Measurements from ENCODE around the gene MYO1C. TPM values are rescaled to one million over a fixed set of nuclear protein-coding genes. Genes with fewer than 3 reads are reported as not detected.
A peak's percentile ranks its signal among the peaks of the same experiment; 100 is the strongest.

MYO1C gene
- total RNA-seq, 1 donor from 2014 or later: 285 TPM

DNA sequence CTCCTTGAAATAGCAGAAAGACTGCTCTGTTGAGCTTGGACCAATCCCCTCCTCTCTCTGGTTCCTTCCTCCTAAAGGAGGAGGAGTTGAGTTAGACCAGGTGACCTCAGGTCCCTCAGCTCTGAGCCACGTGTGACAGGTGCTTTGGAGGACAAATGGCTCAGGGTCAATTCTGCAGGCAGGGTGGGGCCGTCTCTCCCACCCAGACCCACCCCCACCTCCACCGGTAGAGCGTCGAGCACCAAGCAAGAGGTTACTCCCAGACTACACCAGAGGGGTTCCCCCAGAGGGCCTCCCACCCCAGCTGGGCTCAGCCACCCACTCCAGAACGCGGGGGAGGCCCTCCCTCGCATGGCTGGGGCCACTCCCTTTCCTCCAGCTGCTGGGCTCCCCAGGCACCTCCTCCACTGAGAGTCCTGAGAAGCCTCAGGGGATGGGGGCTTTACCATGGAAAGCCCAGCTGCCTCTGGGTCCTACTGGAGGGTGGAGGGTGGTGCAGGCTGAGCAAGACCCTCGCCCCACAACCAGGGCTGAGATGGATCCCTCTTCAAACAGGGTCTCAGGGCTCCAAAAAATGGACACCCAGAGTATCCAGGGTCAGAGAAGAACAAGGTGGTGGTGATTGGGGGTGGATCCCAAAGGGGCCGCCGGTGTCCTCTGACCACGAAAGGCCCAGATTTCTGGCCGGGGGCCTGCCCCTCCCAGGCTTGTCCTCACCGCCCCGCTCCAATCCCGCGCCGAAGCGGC lies 7.6 kb downstream of the MYO1C start:
- DNase-seq (ENCODE audit: low spot score): peak; percentile 71

DNA sequence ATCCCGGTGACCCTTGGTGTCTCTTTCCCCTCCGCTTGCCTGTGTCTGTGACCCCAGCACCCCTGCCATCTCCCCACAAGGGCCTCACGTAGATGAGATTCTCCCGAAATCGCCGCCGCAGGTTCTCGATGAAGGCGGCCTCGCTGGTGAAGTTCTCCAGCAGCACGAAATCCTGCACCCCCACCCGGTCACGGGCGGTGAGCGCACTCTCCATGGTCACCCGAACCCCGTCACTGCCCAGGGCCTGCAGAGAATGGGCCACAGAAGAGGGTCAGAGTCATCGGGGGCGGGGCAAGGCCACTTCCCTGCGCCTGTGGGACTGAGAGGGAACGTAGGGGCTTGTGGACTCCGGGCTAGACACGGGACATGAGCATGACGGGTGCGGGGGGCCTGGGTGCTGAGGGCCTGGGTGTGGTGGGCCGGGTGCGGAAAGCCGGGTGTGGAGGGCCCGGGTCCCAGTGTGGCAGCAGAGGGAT lies 8.4 kb downstream of the MYO1C start:
- DNase-seq (ENCODE audit: low spot score): no peak

DNA sequence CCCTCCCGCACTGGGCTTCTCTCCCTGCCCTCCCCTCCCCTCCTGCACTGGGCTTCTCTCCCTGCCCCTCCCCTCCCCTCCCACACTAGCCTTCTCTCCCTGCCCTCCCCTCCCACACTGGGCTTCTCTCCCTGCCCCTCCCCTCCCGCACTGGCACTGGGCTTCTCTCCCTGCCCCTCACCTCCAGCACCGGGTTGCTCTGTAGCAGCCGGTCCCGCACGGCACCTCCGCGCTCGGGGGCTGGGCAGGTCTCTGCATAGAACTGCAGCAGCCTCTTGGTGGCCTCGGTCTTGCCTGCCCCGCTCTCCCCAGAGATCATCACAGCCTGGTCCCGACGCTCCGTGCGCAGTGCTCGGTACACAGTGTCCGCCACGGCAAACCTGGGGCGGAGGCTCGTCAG lies 9.8 kb downstream of the MYO1C start:
- no peak for DNase-seq (ENCODE audit: low spot score)

DNA sequence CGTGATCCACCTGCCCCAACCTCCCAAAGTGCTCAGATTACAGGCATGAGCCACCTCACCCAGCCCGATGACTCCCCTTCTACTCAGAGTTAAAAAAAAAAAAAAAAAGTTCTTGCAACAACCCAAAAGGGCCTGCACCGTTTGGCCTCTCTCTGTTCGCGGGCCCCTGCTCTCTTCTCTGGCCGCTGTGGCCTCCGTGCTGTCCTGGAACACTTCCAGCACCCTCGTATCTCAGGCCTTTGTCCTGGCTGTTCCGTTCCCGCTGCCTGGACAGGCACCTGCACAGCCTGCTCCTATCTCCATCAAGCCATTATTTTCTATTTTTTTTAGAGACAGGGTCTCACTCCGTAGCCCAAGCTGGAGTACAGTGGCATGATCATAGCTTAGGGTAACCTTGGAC lies 10.8 kb downstream of the MYO1C start:
- no peak for DNase-seq (ENCODE audit: low spot score)

DNA sequence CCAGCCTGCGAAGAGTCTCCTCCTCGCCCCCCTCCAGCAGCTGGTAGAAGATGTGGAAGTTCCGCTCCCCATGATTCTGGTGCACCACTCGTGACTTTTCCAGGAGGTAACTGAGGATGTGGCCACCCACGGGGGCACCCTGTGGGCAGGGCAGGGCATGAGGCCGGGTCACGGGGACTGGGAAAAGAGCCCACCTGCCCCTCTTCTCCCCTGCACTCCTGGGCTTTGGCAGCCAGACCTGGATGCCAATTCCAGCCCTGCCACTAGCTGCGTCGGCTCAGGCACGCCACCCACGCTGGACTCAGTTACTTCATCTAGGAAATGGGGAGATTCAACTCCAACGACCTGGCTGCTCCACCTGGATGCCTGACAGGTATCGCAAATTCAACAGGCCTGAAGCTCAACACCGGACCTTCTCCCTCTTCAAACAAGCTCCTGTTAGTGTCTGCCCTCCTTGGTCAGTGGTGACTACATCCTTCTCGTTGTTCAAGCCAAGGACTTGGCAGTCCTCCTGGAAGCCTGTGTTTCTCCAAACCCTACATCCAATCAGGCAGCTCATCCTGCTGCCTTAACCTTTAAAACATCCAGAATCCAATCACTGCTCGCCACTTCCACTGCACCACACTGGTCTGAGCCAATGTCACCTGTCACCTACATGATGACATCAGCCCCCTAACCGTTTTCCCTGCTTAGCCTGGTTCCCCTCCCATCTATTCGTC lies 11.6 kb downstream of the MYO1C start:
- no peak for DNase-seq (ENCODE audit: low spot score)

DNA sequence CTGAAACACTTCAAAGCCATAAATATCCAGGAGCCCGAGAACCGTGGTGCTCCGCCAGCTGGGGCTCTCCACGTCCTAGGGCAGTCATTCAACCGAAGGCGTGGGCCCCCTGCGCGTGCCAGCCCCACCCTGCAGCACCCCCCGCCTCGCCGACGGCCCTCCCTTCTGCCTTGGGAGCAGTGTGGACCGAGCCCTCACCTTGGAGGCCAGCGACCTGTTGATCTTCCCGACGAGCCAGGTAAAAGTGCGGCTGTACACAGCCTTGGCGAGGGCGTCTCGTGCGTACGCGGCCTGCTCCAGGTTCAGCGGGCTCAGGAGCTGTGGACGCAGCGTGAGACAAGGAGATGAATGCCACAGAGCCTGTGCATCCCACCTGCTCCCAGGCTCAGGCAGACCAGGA lies 14.1 kb downstream of the MYO1C start:
- DNase-seq (ENCODE audit: low spot score): no peak

DNA sequence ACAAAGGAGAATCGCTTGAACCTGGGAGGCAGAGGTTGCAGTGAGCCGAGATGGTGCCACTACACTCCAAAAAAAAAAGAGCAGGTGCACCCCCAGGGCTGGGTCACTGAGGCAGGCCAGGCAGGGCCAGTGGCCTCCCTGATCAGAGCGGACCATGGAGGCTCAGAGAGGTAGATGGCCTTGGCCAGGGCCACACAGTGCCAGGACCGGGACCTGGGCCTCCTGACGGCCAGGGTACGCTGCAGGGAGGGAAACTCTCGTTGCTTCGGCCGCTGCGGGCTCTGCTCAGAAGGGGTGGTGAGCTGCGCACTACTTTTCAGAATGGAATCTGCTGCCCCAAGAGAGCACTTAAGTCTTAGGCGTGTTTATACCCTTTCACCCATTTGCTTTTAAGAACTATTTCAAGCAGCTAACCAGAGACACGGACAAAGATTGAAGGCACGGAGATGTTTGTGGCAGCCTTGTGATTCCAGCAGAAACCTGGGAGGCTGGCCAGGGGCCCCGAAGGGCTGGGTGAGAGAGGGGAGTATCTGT lies 17.1 kb downstream of the MYO1C start:
- DNase-seq (ENCODE audit: low spot score): no peak

DNA sequence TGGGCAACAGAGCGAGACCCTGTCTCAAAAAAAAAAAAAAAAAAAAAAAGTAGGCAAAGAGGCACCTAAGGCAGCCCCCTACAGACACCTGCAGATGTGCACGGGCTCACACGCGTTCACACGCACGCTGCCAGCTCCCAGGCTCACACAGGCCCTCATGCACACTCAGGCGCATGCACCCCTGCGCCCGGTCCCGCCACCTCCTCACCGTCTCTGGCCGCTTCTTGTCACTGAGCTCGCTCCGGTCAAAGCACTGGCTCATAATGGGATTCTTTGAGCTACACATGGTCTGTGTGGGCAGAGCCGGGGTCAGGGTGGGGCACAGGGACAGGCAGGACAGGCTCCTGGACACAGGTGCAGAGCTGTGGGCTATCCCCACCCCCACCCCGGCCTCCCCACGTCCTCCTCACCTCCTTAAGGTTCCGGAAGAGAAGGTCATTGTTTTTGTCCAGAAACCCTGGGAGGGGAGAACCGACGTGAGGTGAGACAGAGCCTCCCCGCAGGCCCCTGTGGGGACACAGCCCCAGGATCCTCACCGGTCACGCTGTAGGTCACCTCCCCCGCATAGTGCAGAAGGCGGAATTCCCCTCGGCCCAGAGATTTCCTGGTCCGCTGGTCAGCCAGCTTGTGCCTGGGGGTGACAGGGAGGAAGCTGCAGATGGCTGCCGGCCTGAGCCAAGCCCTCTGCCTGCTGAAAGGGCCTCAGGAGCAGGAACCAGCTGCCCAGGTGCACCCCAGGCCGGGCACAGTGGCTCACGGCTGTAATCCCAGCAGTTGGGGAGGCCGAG lies 17.9 kb downstream of the MYO1C start:
- DNase-seq (ENCODE audit: low spot score): no peak

DNA sequence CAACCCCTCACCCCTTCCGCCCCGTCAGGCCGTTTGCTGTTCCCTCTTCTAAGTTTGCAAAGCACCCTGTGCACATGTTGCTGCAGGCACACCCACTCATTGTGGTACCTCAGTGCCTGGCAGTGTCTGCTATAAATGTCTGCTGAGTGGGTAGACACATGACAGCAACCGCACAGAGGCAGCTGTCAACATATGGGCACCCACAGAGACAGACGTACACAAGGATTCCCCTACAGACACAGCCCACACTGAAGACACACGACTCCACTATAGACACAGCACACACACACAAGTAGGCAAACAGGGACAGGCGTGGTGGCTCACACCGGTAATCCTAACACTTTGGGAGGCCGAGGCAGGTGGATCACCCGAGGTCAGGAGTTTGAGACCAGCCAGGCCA lies 18.6 kb downstream of the MYO1C start:
- DNase-seq (ENCODE audit: low spot score): no peak

DNA sequence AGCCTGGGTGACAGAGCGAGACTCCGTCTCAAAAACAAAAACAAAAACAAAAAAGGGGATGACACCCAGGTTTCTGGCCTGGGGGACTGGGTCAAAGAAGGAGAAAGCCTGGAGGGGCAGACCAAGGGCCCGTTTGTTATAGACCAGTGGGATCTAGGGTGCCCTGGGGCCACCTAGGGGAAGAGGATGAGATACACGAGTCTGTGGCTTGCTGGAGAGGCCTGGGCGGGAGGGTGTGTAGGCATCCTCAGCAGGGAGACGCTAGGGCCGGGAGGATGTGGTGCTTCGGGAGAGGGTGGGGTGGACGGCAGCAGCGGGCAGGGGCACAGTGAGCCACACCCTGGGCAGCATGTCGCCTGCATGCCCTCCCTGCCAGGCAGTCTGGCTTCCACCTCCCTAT lies 19.3 kb downstream of the MYO1C start:
- no peak for DNase-seq (ENCODE audit: low spot score)

DNA sequence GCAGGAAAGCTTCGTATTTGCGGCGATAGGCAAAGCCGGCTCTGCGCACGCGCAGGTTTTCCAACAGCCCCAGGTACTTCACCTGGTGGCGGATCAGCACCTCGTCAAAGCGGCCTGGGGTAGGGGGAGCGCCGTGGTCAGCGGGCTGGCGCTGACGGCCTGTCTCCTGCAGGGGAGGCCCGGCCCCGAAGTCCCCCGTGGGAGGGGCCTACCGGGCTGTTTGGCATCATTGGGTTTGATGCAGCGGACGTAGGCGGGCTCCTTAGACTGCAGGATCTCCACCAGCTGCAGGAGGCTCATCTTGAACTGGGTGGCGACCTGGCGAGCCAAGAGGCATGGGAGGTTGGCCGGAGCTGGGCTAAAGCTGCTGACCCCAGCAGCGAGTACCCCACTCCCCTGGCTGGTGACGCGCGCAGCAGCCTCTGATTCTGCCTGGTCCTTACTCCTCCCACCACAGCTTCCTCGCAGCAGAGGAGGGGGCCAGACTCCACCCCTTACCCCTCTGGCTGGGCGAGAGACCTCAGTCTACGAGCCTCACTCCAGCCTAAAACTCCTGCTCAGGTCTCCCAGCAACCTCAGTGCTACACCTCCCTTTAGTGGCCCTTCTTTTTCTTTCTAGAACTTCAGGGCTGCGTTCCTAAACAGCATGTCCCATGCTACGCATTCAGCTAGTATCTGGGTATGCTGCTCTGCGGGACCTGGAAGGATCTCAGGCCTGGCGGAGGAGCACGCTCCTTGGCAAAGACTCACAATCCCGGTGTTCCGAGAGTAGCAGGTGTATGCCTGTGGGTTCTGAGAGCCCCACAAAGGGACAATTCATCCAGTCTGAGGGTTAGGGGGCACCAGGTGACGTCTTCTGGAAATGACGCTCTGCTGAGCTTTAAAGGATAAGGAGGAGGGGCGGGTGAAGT lies 20.3 kb downstream of the MYO1C start:
- DNase-seq (ENCODE audit: low spot score): no peak

DNA sequence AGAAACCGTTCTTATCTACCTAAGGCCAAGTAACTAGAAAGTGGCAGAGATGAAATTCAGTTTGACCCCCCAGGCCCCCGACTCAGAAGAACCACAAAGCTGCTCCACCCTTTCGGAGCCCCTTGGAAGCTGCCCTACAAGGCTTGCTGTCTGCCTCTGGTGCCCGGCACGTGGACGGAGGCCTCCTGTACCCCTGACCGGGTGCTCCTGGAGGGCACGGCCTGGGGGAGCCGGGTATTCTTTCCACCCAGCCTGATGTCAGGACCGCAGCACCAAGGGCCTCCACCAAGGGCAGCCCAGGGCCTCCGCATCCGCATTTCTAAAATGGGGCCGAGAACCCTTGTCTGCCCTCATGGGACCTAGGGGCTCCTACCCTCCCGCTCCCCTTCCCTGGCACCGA lies 21.0 kb downstream of the MYO1C start:
- no peak for DNase-seq (ENCODE audit: low spot score)

DNA sequence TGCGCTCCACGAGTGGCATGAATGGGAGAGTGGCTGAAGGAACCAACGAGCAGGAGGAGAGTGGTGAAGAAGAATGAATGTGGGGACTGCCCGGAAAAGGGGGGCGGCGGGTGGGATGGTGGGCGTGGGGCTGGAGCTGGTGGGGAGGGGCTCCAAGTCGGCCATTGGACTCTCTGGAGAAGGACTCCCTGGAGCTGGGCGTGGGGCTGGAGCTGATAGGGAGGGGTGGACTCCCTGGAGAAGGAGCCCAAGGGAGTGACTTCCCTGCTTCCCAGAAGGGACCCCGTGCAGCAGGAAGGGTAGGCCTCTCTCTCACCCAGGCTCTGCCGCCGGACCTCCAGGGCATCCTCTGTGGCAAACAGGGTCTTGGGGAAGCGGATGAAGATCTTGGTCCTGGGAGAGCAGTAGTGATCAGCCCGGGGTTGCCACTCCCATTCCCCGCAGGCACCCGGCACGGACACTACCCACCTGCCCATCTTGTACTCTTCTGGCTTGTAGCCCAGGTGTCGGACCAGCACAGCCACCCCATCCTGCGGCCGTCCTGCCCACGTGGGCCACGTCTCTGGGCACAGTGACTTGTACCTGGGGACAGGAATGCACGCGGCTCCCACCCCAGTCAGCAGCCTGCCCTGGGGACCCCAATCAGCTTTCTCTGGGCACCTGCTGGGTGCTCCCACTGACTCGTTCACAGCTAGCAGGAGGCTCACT lies 21.6 kb downstream of the MYO1C start:
- DNase-seq (ENCODE audit: low spot score): no peak

DNA sequence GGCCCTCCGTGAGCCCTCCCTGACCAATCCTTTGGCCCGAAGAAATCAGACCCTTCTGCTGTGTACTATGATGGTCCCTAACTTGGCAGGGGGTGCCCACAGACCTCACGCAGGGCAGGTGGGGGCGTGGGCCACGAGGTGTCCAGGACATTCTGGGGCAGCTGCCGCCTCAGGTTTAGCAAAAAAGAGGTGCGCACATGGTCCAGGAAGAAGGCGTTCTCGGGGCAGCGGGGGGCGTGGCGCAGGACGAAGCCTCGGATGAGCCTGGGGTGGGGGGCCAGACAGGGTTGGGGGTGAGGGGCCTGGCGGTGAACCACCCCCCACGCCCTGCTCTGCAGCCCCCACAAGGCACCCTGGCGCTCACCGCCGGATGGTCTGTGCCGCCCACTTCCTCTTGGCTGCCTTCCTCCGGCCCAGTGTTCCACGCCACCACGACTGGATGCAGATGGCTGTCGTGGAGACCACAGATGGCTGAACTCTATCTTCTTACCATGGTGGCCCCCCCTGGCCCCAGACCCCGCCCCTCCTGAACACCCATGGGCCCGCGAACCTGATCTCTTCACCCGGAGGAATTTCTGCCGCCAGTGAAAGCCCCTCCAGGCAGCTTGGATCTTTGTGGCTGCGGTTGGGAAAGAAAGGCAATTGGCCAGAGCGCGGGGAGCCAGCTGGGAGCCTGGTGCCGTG lies 22.3 kb downstream of the MYO1C start:
- no peak for DNase-seq (ENCODE audit: low spot score)

DNA sequence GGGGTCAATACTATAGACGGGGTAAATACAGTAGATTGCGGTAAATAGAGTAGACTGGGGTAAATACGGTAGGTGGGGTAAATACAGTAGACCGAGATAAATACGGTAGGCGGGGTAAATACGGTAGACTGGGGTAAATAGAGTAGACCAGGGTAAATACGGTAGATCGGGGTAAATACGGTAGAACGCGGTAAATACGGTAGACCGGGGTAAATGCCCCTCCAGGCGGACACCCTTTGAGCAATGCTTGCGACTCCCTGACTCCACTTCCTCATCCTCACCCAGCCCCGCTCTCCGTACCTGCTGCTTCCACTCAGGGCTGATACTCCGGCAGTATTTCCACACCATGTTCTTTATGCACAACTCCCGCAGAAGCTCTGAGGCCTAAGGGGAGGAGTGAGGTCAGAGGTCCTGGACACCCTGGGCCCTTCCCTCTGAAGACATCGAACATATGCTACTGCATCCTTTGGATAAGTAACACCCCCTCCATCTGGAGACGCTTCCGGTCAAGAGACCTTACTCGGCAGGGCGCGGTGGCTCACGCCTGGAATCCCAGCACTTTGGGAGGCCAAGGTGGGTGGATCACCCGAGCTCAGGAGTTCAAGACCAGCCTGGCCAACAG lies 23.1 kb downstream of the MYO1C start:
- no peak for DNase-seq (ENCODE audit: low spot score)

DNA sequence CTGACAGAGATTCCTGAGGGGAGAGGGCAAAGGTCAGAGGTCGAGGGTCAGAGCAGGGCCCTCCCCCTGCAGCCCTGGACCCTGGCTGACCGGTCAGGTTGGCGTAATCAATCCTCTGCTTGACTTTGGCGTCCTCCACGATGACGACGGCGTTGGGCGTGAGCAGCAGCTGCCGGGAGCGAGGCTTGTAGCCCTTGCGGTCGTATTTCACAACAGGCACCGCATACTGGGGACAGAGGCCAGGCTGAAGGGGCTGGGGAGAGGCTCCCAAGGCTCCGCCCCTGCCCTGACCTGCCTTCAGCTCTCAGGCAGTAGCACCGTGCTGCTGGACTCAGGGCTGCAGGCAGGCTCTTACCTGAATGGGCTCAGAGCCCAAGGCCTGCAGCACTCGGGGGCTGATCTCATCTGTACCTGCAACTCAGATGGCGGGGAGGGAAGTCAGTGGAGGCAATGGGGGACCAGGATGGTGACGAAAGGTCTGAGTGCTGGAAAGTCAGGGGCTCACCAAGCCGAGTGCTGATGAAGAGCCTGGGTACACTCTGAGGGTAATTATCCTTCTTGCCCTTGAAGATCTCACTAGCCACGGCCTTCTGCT lies 24.5 kb downstream of the MYO1C start:
- DNase-seq (ENCODE audit: low spot score): peak; percentile 40

DNA sequence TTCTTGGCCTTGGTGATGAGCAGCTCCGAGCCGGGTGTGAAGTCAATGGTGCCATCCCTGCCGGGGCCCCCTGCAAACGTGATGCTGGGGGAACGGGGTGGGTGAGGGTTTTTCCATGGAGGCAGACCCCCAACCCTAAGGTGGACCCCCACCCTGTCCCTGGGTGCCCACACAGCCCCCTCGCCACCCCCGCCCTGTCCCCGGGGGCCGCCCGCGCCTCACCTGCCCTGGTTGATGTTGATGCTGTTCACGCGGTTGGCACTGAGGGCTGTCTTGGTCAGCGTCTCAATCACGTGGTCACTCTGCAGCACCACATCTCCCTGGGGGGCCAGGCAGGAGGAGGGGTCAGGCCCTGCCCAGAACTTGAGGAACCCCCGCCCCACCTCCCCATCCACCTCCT lies 25.2 kb downstream of the MYO1C start:
- no peak for DNase-seq (ENCODE audit: low spot score)

DNA sequence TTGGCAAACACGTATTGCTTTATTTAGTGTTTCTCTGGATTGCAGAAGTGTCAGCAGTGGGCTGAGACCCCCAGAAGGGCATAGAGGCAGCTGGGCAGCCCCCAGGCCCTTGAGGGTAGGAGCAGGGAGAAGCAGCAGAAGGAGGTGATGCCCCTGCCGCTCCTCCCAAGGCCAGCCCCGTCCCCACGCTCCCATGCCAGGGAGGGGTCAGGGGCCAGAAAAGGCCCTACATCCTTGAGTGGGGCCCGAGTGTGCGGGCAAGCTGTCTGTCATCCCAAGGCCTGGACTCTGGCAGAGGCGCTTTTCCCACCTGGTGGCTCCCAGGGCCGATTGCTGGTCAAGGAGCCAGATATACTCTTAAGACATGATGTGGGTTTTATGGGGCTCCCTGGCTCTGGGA lies 28.3 kb downstream of the MYO1C start:
- no peak for DNase-seq (ENCODE audit: low spot score)

All from mucosa of gallbladder (tissue), 1 donor.